ENCODE results near the gene EDIL3. TPM values are rescaled to one million over a fixed set of nuclear protein-coding genes. Genes with fewer than 3 reads are reported as not detected.
"Not testable (repeated sequence)": the region's sequence is repeated elsewhere in the genome, so short reads cannot be mapped to it uniquely, and the experiment has no call there.

The EDIL3 gene
- total and polyA plus RNA-seq, 4 experiments from 2014 or later = not detected

DNA sequence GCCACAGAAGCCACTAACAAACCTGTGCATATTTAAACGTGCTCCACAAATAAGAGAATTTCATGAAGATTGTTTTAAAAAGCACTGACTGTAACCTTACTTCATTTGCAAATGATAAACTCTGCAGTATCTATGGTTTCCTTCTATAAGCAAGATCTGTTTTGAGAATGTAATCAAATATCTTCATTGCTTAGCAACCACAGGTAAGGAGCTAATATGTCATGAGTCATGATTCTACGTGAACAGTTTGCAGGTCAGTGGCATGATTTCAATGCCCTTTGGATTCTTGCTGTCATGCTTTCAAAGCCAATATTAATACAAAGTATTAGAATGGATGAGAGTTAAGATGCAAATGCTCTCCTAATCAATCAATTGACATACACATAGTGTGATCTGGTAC, 325.0 kb downstream of the EDIL3 start:
- CTCF ChIA-PET (ENCODE audit: partially characterized antibody) = no interaction called here
- Histone ChIP-seq H3K27me3 (ENCODE audit: insufficient read depth, low read length) (no peaks in the 10 kb centered on the region), H3K4me3 (ENCODE audit: low read length in 2 of 2) (no peak overlapping the region), H3K36me3 (ENCODE audit: insufficient read depth, low read length) (no peaks in the 10 kb centered on the region), H3K9me3 (ENCODE audit: control insufficient read depth in 1 of 2, low read length in 2 of 2) (no peaks in the 10 kb centered on the region), H3K27ac (ENCODE audit: low read depth, low read length) (no peak overlapping the region), H3K4me1 (ENCODE audit: insufficient read depth, low read length) (no peaks in the 10 kb centered on the region)
- H3K4me1 Mint-ChIP-seq = no peaks in the 10 kb centered on the region
- H3K4me3 Mint-ChIP-seq = no peak overlapping the region
- H3K36me3 Mint-ChIP-seq = no peaks in the 10 kb centered on the region
- intact Hi-C loops (cut with micrococcal nuclease) = no loop called here
- peaks cover 0 to 2% (median 0%) of the 10 kb centered on the region in 8 donors for H3K9me3 Mint-ChIP-seq
- DNase-seq = no peak
- no peaks in the 10 kb centered on the region for H3K27me3 Mint-ChIP-seq
- no peak overlapping the region for H3K27ac Mint-ChIP-seq
- POLR2A ChIA-PET (ENCODE audit: partially characterized antibody) = no interaction called here

DNA sequence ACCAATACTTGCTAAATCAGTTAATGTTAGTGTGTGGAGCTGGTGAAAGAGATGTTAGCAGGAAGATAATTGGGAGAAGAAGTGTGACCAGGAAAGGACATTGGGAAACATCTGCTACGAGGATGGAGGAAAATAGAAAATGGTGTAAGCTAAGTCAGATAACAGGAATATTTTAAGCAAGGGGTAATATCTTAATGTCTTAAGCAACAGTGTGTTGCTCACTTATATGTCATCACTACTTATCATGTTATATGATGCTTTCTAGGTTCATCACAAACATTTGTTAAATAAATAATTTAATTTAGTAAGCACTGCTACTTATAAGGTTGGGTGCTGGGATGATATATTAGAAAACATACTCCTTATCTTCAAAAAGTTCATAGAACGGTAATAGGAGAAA, 326.1 kb downstream of the EDIL3 start:
- ChIA-PET CTCF (ENCODE audit: partially characterized antibody) (no interaction called here), POLR2A (ENCODE audit: partially characterized antibody) (no interaction called here)
- intact Hi-C loops (cut with micrococcal nuclease) = no loop called here

DNA sequence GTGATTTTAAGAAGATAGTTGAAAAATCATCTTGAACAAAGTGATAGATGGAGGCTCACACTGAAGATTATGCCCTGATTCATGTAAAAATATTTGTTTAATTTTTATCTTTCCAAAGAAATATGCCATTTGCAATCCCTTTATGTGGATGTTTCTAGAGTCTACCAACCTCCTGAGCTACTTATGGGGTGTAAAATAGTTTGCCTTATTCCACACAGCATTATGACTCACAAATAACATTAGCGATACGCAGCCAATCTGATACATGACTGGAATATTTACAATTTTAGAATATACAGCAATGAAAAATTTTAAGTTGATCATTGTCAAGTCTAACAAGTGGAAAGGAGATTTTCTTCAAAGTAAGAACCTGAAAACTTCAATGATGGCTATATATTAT, 327.5 kb downstream of the EDIL3 start:
- intact Hi-C loops (cut with micrococcal nuclease) = no loop called here

More for the DNA sequence above, 326.1 kb downstream of the EDIL3 start:
- Histone ChIP-seq H3K4me1 (ENCODE audit: insufficient read depth, low read length) (no peaks in the 10 kb centered on the region), H3K9me3 (ENCODE audit: control insufficient read depth in 1 of 2, low read length in 2 of 2) (no peaks in the 10 kb centered on the region), H3K36me3 (ENCODE audit: insufficient read depth, low read length) (no peaks in the 10 kb centered on the region), H3K4me3 (ENCODE audit: low read length in 2 of 2) (no peak overlapping the region), H3K27me3 (ENCODE audit: insufficient read depth, low read length) (no peaks in the 10 kb centered on the region), H3K27ac (ENCODE audit: low read depth, low read length) (no peak overlapping the region)
- DNase-seq = no peak
- no peak overlapping the region for H3K27ac Mint-ChIP-seq
- H3K27me3 Mint-ChIP-seq = no peaks in the 10 kb centered on the region
- H3K36me3 Mint-ChIP-seq = no peaks in the 10 kb centered on the region
- H3K4me3 Mint-ChIP-seq = no peak overlapping the region
- no peaks in the 10 kb centered on the region for H3K4me1 Mint-ChIP-seq
- peaks cover 0 to 2% (median 0%) of the 10 kb centered on the region in 8 donors for H3K9me3 Mint-ChIP-seq

DNA sequence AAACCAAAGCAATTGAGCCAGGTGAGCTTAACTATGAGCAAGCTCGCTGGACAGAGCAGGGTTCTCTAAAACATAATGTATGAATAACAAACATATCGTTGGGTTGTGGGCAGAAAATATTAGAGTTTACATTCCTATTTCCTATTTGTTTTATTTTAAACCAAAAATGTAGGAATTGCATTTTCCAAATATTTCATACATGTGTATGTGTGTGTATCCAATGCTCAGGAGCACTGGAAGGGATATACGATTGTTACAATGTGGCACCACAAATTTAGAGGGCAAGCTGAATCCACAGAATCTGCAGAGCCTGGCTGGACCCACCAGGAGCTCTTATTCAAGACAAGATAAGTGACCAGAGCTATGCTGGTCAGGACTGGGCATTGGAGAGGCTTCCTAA, 338.7 kb downstream of the EDIL3 start:
- Mint-ChIP-seq H3K27me3 (no peaks in the 10 kb centered on the region), H3K27ac (no peak overlapping the region), H3K4me3 (no peak overlapping the region), H3K36me3 (no peaks in the 10 kb centered on the region), H3K4me1 (no peaks in the 10 kb centered on the region), H3K9me3 (peaks cover 0 to 7% (median 0%) of the 10 kb centered on the region in 8 donors)
- POLR2A ChIA-PET (ENCODE audit: partially characterized antibody) = no interaction called here
- intact Hi-C loops (cut with micrococcal nuclease) = no loop called here
- H3K36me3 ChIP-seq (ENCODE audit: insufficient read depth, low read length) = no peaks in the 10 kb centered on the region
- CTCF ChIA-PET (ENCODE audit: partially characterized antibody) = no interaction called here
- no peaks in the 10 kb centered on the region for H3K27me3 ChIP-seq (ENCODE audit: insufficient read depth, low read length)
- no peak overlapping the region for H3K27ac ChIP-seq (ENCODE audit: low read depth, low read length)
- H3K4me3 ChIP-seq (ENCODE audit: low read length in 2 of 2) = no peak overlapping the region
- no peak for DNase-seq
- H3K4me1 ChIP-seq (ENCODE audit: insufficient read depth, low read length) = no peaks in the 10 kb centered on the region
- H3K9me3 ChIP-seq (ENCODE audit: control insufficient read depth in 1 of 2, low read length in 2 of 2) = no peaks in the 10 kb centered on the region

More for the DNA sequence above, 327.5 kb downstream of the EDIL3 start:
- no peak for DNase-seq
- Histone ChIP-seq H3K27me3 (ENCODE audit: insufficient read depth, low read length) (no peaks in the 10 kb centered on the region), H3K9me3 (ENCODE audit: control insufficient read depth in 1 of 2, low read length in 2 of 2) (no peaks in the 10 kb centered on the region), H3K4me3 (ENCODE audit: low read length in 2 of 2) (no peak overlapping the region), H3K4me1 (ENCODE audit: insufficient read depth, low read length) (no peaks in the 10 kb centered on the region), H3K36me3 (ENCODE audit: insufficient read depth, low read length) (no peaks in the 10 kb centered on the region), H3K27ac (ENCODE audit: low read depth, low read length) (no peak overlapping the region)
- Mint-ChIP-seq H3K27me3 (no peaks in the 10 kb centered on the region), H3K27ac (no peak overlapping the region), H3K36me3 (no peaks in the 10 kb centered on the region), H3K4me1 (no peaks in the 10 kb centered on the region), H3K9me3 (peaks cover 0 to 6% (median 0%) of the 10 kb centered on the region in 8 donors), H3K4me3 (no peak overlapping the region)
- CTCF ChIA-PET (ENCODE audit: partially characterized antibody) = no interaction called here
- POLR2A ChIA-PET (ENCODE audit: partially characterized antibody) = no interaction called here

DNA sequence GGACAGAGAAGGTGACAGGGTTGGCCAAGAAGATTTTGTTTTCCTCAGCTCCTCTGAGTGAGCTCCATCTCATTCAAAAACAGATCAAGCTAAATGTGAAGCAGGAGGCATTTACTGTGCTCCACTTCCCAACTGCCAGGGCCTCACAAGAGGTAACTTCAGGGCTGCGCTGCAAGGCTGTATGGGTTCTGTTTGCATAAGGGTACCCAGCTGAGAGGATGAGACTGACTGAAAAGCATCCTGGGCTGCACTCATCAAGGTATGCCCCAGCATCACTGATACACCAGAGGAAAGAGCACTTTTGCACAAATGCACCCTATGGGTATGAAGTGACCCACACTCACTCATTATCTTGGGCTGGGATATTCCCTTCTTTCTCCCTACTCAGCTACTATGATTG, 347.8 kb downstream of the EDIL3 start:
- no peaks in the 10 kb centered on the region for H3K27me3 ChIP-seq (ENCODE audit: insufficient read depth, low read length)
- Mint-ChIP-seq H3K4me1 (no peaks in the 10 kb centered on the region), H3K4me3 (no peak overlapping the region), H3K27ac (no peak overlapping the region), H3K9me3 (no peaks in the 10 kb centered on the region), H3K36me3 (no peaks in the 10 kb centered on the region), H3K27me3 (no peaks in the 10 kb centered on the region)
- no peaks in the 10 kb centered on the region for H3K4me1 ChIP-seq (ENCODE audit: insufficient read depth, low read length)
- H3K9me3 ChIP-seq (ENCODE audit: control insufficient read depth in 1 of 2, low read length in 2 of 2) = no peaks in the 10 kb centered on the region
- ChIA-PET CTCF (ENCODE audit: partially characterized antibody) (no interaction called here), POLR2A (ENCODE audit: partially characterized antibody) (no interaction called here)
- no peak for DNase-seq
- intact Hi-C loops (cut with micrococcal nuclease) = no loop called here
- H3K27ac ChIP-seq (ENCODE audit: low read depth, low read length) = no peak overlapping the region
- H3K4me3 ChIP-seq (ENCODE audit: low read length in 2 of 2) = no peak overlapping the region
- H3K36me3 ChIP-seq (ENCODE audit: insufficient read depth, low read length) = no peaks in the 10 kb centered on the region

DNA sequence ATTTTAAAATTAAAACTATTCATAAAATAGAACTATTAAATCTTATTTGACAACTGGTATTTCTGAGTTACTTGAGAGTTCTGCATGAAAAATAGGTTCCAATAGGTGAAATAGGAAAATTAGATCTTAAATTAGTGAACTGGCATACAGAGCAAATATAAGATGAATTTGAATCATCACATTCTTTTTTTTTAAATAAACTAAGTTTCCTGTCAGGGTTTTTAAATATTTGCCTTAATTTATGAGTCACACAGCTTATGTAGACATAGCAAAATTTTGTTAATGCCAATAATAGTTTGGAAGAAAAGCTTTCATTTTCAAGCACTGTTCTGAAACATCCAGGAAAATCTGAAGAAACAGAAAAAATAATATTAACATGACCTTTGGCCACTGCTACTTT, 352.4 kb downstream of the EDIL3 start:
- no peaks in the 10 kb centered on the region for H3K9me3 ChIP-seq (ENCODE audit: control insufficient read depth in 1 of 2, low read length in 2 of 2)
- H3K4me1 ChIP-seq (ENCODE audit: insufficient read depth, low read length) = no peaks in the 10 kb centered on the region
- H3K4me3 ChIP-seq (ENCODE audit: low read length in 2 of 2) = no peak overlapping the region
- peaks cover 0 to 5% (median 1%) of the 10 kb centered on the region in 8 donors for H3K9me3 Mint-ChIP-seq
- ChIA-PET CTCF (ENCODE audit: partially characterized antibody) (no interaction called here), POLR2A (ENCODE audit: partially characterized antibody) (no interaction called here)
- H3K27me3 ChIP-seq (ENCODE audit: insufficient read depth, low read length) = no peaks in the 10 kb centered on the region
- H3K4me3 Mint-ChIP-seq = no peak overlapping the region
- H3K27me3 Mint-ChIP-seq = peaks cover 0 to 1% of the 10 kb centered on the region in 2 donors
- H3K27ac ChIP-seq (ENCODE audit: low read depth, low read length) = no peak overlapping the region
- no peaks in the 10 kb centered on the region for H3K4me1 Mint-ChIP-seq
- H3K36me3 ChIP-seq (ENCODE audit: insufficient read depth, low read length) = no peaks in the 10 kb centered on the region
- intact Hi-C loops (cut with micrococcal nuclease) = no loop called here
- H3K27ac Mint-ChIP-seq = no peak overlapping the region
- no peak for DNase-seq
- H3K36me3 Mint-ChIP-seq = no peaks in the 10 kb centered on the region

GRCh38 chr5:84028093-84028492, 356.6 kb downstream of the EDIL3 start:
- POLR2A ChIA-PET (ENCODE audit: partially characterized antibody) = no interaction called here
- DNase-seq = no peak
- no peak overlapping the region for H3K27ac Mint-ChIP-seq
- intact Hi-C loops (cut with micrococcal nuclease) = no loop called here
- H3K4me1 Mint-ChIP-seq = no peaks in the 10 kb centered on the region
- no peak overlapping the region for H3K27ac ChIP-seq (ENCODE audit: low read depth, low read length)
- no peak overlapping the region for H3K4me3 ChIP-seq (ENCODE audit: low read length in 2 of 2)
- H3K4me1 ChIP-seq (ENCODE audit: insufficient read depth, low read length) = no peaks in the 10 kb centered on the region
- CTCF ChIA-PET (ENCODE audit: partially characterized antibody) = no interaction called here
- H3K4me3 Mint-ChIP-seq = no peak overlapping the region
- H3K27me3 ChIP-seq (ENCODE audit: insufficient read depth, low read length) = no peaks in the 10 kb centered on the region
- peaks cover 0 to 1% of the 10 kb centered on the region in 2 donors for H3K27me3 Mint-ChIP-seq
- H3K9me3 ChIP-seq (ENCODE audit: control insufficient read depth in 1 of 2, low read length in 2 of 2) = no peaks in the 10 kb centered on the region
- no peaks in the 10 kb centered on the region for H3K36me3 ChIP-seq (ENCODE audit: insufficient read depth, low read length)
- no peaks in the 10 kb centered on the region for H3K36me3 Mint-ChIP-seq
- peaks cover 0 to 5% (median 2%) of the 10 kb centered on the region in 8 donors for H3K9me3 Mint-ChIP-seq

GRCh38 chr5:84018521-84018920, 366.2 kb downstream of the EDIL3 start:
- H3K4me3 Mint-ChIP-seq; H3K9me3 Mint-ChIP-seq; H3K4me1 ChIP-seq (ENCODE audit: insufficient read depth, low read length); POLR2A ChIA-PET (ENCODE audit: partially characterized antibody); DNase-seq; H3K27ac Mint-ChIP-seq; H3K36me3 ChIP-seq (ENCODE audit: insufficient read depth, low read length); H3K36me3 Mint-ChIP-seq; H3K27ac ChIP-seq (ENCODE audit: low read depth, low read length); intact Hi-C loops (cut with micrococcal nuclease); H3K9me3 ChIP-seq (ENCODE audit: control insufficient read depth in 1 of 2, low read length in 2 of 2); H3K4me3 ChIP-seq (ENCODE audit: low read length in 2 of 2); CTCF ChIA-PET (ENCODE audit: partially characterized antibody); H3K27me3 ChIP-seq (ENCODE audit: insufficient read depth, low read length); H3K4me1 Mint-ChIP-seq; H3K27me3 Mint-ChIP-seq: not testable (repeated sequence)

Measured in CD4-positive, alpha-beta memory T cell (primary cell).